HEK293 (cell line): ENCODE measurements around the gene ASMTL.

Experiments used
- CTCF ChIA-PET: fragments of 350-600 bp; formaldehyde crosslinking; extraction: SDS; loops from one replicate; lab custom pipeline; 2021; ENCODE audit warnings: antibody characterized with exemption; lab: Yijun Ruan, JAX
- POLR2A ChIA-PET: fragments of 300-600 bp; formaldehyde crosslinking; extraction: SDS; loops from one replicate; lab custom pipeline; 2020; ENCODE audit warnings: antibody characterized with exemption, inconsistent platforms; lab: Yijun Ruan, JAX
- H3K27ac ChIP-seq: fragments of 200-500 bp; sonication (Bioruptor generic); 2 replicates; pipeline ENCODE4 v1.5.1; 2014; ENCODE audit warnings: low read depth, low read length, control low read depth, inconsistent platforms; ENCODE audit errors: extremely low read depth
- H3K36me3 ChIP-seq, 2 experiments: fragments of 200-500 bp in 1 of 2; sonication (Bioruptor generic) in 1 of 2; 1 replicate in 1 of 2; 2 replicates in 1 of 2; pipeline ENCODE4 v1.5.1; 2014 to 2017; ENCODE audit warnings: inconsistent platforms in 2 of 2, low read length in 2 of 2; ENCODE audit not compliant: control insufficient read depth in 2 of 2, insufficient read depth in 1 of 2
- H3K4me1 ChIP-seq: fragments of 200-500 bp; sonication (Bioruptor generic); 2 replicates; pipeline ENCODE4 v1.5.1; 2014; ENCODE audit warnings: mild to moderate bottlenecking, low read length, inconsistent platforms; ENCODE audit not compliant: control insufficient read depth, insufficient read depth
- H3K4me3 ChIP-seq: 2 replicates; pipeline ENCODE4 v1.5.1; 2011; ENCODE audit warnings: low read depth, mild to moderate bottlenecking, control low read depth, low read length, moderate library complexity
- H3K9me3 ChIP-seq: fragments of 200-500 bp; sonication (Bioruptor generic); 2 replicates; pipeline ENCODE4 v1.5.1; 2014; ENCODE audit warnings: low read depth, low read length, inconsistent platforms; ENCODE audit not compliant: control insufficient read depth, insufficient read depth
- AEBP2 ChIP-seq: fragments of 450-650 bp; formaldehyde crosslinking; IDR thresholded peaks from 2 replicates; pipeline ENCODE4 v1.5.1; 2016; ENCODE audit warnings: missing biosample characterization, missing genetic modification characterization, borderline replicate concordance
- GLI2 ChIP-seq: fragments of 450-650 bp; formaldehyde crosslinking; IDR thresholded peaks from 2 replicates; pipeline ENCODE4; 2017; ENCODE audit warnings: missing biosample characterization, missing genetic modification characterization, low read depth, borderline replicate concordance
- GLIS2 ChIP-seq: fragments of 450-650 bp; formaldehyde crosslinking; IDR thresholded peaks from 2 replicates; pipeline ENCODE4 v1.5.1; 2016; ENCODE audit warnings: missing biosample characterization, missing genetic modification characterization
- KLF16 ChIP-seq: fragments of 450-650 bp; formaldehyde crosslinking; IDR thresholded peaks from 2 replicates; pipeline ENCODE4 v1.5.1; 2017; ENCODE audit warnings: missing biosample characterization, missing genetic modification characterization
- OVOL3 ChIP-seq: fragments of 450-650 bp; formaldehyde crosslinking; IDR thresholded peaks from 2 replicates; pipeline ENCODE4 v1.5.1; 2016; ENCODE audit warnings: missing biosample characterization, missing genetic modification characterization
- SP2 ChIP-seq: fragments of 450-650 bp; formaldehyde crosslinking; IDR thresholded peaks from 2 replicates; pipeline ENCODE4 v1.5.1; 2016; ENCODE audit warnings: missing biosample characterization, missing genetic modification characterization
- TRIM28 ChIP-seq: IDR thresholded peaks from 2 replicates; pipeline ENCODE4 v1.6.1; 2011; ENCODE audit warnings: low read length, control low read depth, borderline replicate concordance
- ZBTB11 ChIP-seq: fragments of 450-650 bp; formaldehyde crosslinking; conservative IDR thresholded peaks from 2 replicates; pipeline ENCODE4 v1.5.1; 2016; ENCODE audit warnings: low read depth, missing biosample characterization, missing genetic modification characterization
- ZBTB6 ChIP-seq: fragments of 450-650 bp; formaldehyde crosslinking; IDR thresholded peaks from 2 replicates; pipeline ENCODE4 v1.5.1; 2017; ENCODE audit warnings: missing biosample characterization, missing genetic modification characterization
- ZBTB7A ChIP-seq: fragments of 450-650 bp; formaldehyde crosslinking; IDR thresholded peaks from 2 replicates; pipeline ENCODE4 v1.5.1; 2016; ENCODE audit warnings: low read depth, missing biosample characterization, missing genetic modification characterization
- ZFP3 ChIP-seq: fragments of 450-650 bp; formaldehyde crosslinking; IDR thresholded peaks from 2 replicates; pipeline ENCODE4 v1.5.1; 2016; ENCODE audit warnings: low read depth, missing biosample characterization, missing genetic modification characterization
- ZFP41 ChIP-seq: fragments of 450-650 bp; formaldehyde crosslinking; IDR thresholded peaks from 2 replicates; pipeline ENCODE4 v1.5.1; 2016; ENCODE audit warnings: missing biosample characterization, missing genetic modification characterization, borderline replicate concordance
- ZNF10 ChIP-seq: fragments of 450-650 bp; formaldehyde crosslinking; IDR thresholded peaks from 2 replicates; pipeline ENCODE4 v1.5.1; 2017; ENCODE audit warnings: missing biosample characterization, missing genetic modification characterization
- ZNF121 ChIP-seq: fragments of 450-650 bp; formaldehyde crosslinking; IDR thresholded peaks from 2 replicates; pipeline ENCODE4 v1.5.1; 2016; ENCODE audit warnings: missing biosample characterization, missing genetic modification characterization
- ZNF174 ChIP-seq: fragments of 450-650 bp; formaldehyde crosslinking; IDR thresholded peaks from 2 replicates; pipeline ENCODE4 v1.5.0; 2017; ENCODE audit warnings: missing biosample characterization, mild to moderate bottlenecking, missing genetic modification characterization
- ZNF184 ChIP-seq: fragments of 450-650 bp; IDR thresholded peaks from 2 replicates; pipeline ENCODE4 v1.5.1; 2018; ENCODE audit warnings: missing biosample characterization, mild to moderate bottlenecking, missing genetic modification characterization
- ZNF473 ChIP-seq: fragments of 450-650 bp; formaldehyde crosslinking; IDR thresholded peaks from 2 replicates; pipeline ENCODE4 v1.5.1; 2017; ENCODE audit warnings: missing biosample characterization, missing genetic modification characterization
- ZNF658 ChIP-seq: fragments of 450-650 bp; formaldehyde crosslinking; IDR thresholded peaks from 2 replicates; pipeline ENCODE4; 2016; ENCODE audit warnings: missing biosample characterization, missing genetic modification characterization
- ZNF707 ChIP-seq: fragments of 450-650 bp; formaldehyde crosslinking; IDR thresholded peaks from 2 replicates; pipeline ENCODE4 v1.5.1; 2016; ENCODE audit warnings: missing biosample characterization, missing genetic modification characterization
- ZNF776 ChIP-seq: fragments of 450-650 bp; formaldehyde crosslinking; IDR thresholded peaks from 2 replicates; pipeline ENCODE4 v1.5.0; 2017; ENCODE audit warnings: missing biosample characterization, missing genetic modification characterization, borderline replicate concordance
- ZNF830 ChIP-seq: fragments of 450-650 bp; IDR thresholded peaks from 2 replicates; pipeline ENCODE4 v1.5.0; 2018; ENCODE audit warnings: missing biosample characterization, missing genetic modification characterization, low read depth, mild to moderate bottlenecking, moderate library complexity
- ZSCAN18 ChIP-seq: fragments of 450-650 bp; formaldehyde crosslinking; IDR thresholded peaks from 2 replicates; pipeline ENCODE4 v1.5.1; 2016; ENCODE audit warnings: missing biosample characterization, missing genetic modification characterization
- ZSCAN23 ChIP-seq: fragments of 450-650 bp; formaldehyde crosslinking; IDR thresholded peaks from 2 replicates; pipeline ENCODE4 v1.5.1; 2016; ENCODE audit warnings: missing biosample characterization, missing genetic modification characterization
- ZSCAN30 ChIP-seq: fragments of 450-650 bp; IDR thresholded peaks from 2 replicates; pipeline ENCODE4 v1.5.1; 2018; ENCODE audit warnings: missing biosample characterization, mild to moderate bottlenecking, missing genetic modification characterization, moderate library complexity

Gene ASMTL

GRCh38 chrX:1385253-1386223 is 67.2 kb downstream of the ASMTL start:
- H3K36me3 ChIP-seq: peaks cover 53 to 60% of the 10 kb centered on the region in 2 experiments
- H3K9me3 ChIP-seq: no peaks in the 10 kb centered on the region
- H3K4me1 ChIP-seq: no peaks in the 10 kb centered on the region
- no peak overlapping the region for H3K27ac ChIP-seq
- ChIA-PET CTCF (no interaction called here), POLR2A (no interaction called here)
- no peak overlapping the region for H3K4me3 ChIP-seq
- TF ChIP-seq ZSCAN18 (tag by site-specific recombination) (no peak), GLIS2 (tag by site-specific recombination) (no peak), GLI2 (tag by site-specific recombination) (no peak), ZNF184 (tag by site-specific recombination) (no peak), AEBP2 (tag by site-specific recombination) (no peak), ZNF121 (tag by site-specific recombination) (no peak), KLF16 (tag by site-specific recombination) (no peak), TRIM28 (no peak), ZNF830 (no peak), OVOL3 (tag by site-specific recombination) (no peak), ZNF776 (tag by site-specific recombination) (no peak), ZNF174 (tag by site-specific recombination) (no peak), ZBTB6 (tag by site-specific recombination) (no peak), ZSCAN23 (no peak), SP2 (tag by site-specific recombination) (no peak), ZNF473 (tag by site-specific recombination) (no peak), ZFP3 (no peak), ZNF658 (tag by site-specific recombination) (no peak), ZSCAN30 (tag by site-specific recombination) (no peak)
- TF ChIP-seq, all 188 proteins: peak for 0

GRCh38 chrX:1384658-1385252 is 68.0 kb downstream of the ASMTL start:
- no peaks in the 10 kb centered on the region for H3K4me1 ChIP-seq
- peaks cover 45 to 52% of the 10 kb centered on the region in 2 experiments for H3K36me3 ChIP-seq
- ChIA-PET POLR2A (no interaction called here), CTCF (no interaction called here)
- H3K4me3 ChIP-seq: no peak overlapping the region
- H3K9me3 ChIP-seq: no peaks in the 10 kb centered on the region
- TF ChIP-seq ZFP41 (tag by site-specific recombination) (no peak), ZNF10 (tag by site-specific recombination) (no peak), ZNF707 (tag by site-specific recombination) (0 out of 2 replicates have a peak, but pooled peaks have one; percentile 24), ZBTB7A (tag by site-specific recombination) (no peak), ZNF184 (tag by site-specific recombination) (no peak), ZBTB11 (tag by site-specific recombination) (no peak)
- TF ChIP-seq, all 188 proteins: peak for 1
- H3K27ac ChIP-seq: no peak overlapping the region
